Measurements from ENCODE around the gene NHERF2.

The NHERF2 gene

GRCh38 chr16:1991135-1991551 is 35.6 kb upstream of the NHERF2 start:
- DNase-seq, result no peak

- no peak for DNase-seq
These were observed 35.1 kb upstream of the NHERF2 start for GRCh38 chr16:1991588-1991947.

GRCh38 chr16:1991948-1992703 is 34.6 kb upstream of the NHERF2 start:
- DNase-seq, result no peak

GRCh38 chr16:1992704-1993317 is 33.9 kb upstream of the NHERF2 start:
- DNase-seq, result no peak

- no peak for DNase-seq
These were observed 33.0 kb upstream of the NHERF2 start for GRCh38 chr16:1993731-1994131.

- no peak for DNase-seq
These were observed 29.0 kb upstream of the NHERF2 start for GRCh38 chr16:1997494-1998359.

GRCh38 chr16:1998360-1998835 is 28.3 kb upstream of the NHERF2 start:
- DNase-seq, result no peak

GRCh38 chr16:1998852-1999801 is 27.6 kb upstream of the NHERF2 start:
- no peak for DNase-seq

GRCh38 chr16:1999866-2000514 is 26.7 kb upstream of the NHERF2 start:
- DNase-seq, result no peak

GRCh38 chr16:2001035-2001434 is 25.7 kb upstream of the NHERF2 start:
- no peak for DNase-seq

GRCh38 chr16:2001456-2002355 is 25.0 kb upstream of the NHERF2 start:
- no peak for DNase-seq

- DNase-seq, result no peak
These were observed 24.1 kb upstream of the NHERF2 start for GRCh38 chr16:2002406-2003230.

- DNase-seq, result no peak
These were observed 23.4 kb upstream of the NHERF2 start for GRCh38 chr16:2003231-2003826.

GRCh38 chr16:2003827-2004641 is 22.7 kb upstream of the NHERF2 start:
- peak; percentile 94 for DNase-seq

GRCh38 chr16:2004795-2005517 is 21.7 kb upstream of the NHERF2 start:
- DNase-seq, result no peak

- no peak for DNase-seq
These were observed 21.1 kb upstream of the NHERF2 start for GRCh38 chr16:2005646-2006045.

- DNase-seq, result no peak
These were observed 20.4 kb upstream of the NHERF2 start for GRCh38 chr16:2006317-2006716.
